ENCODE results near the gene ZCCHC2. TPM values are rescaled to one million over a fixed set of nuclear protein-coding genes. Genes with fewer than 3 reads are reported as not detected.

Gene ZCCHC2
- total and polyA plus RNA-seq, 2 of the 13 experiments (the other 11 are each of a cell fraction or from before 2014, with no cell fraction given) = 62.5 to 76.1 TPM

- TF ChIP-seq ZNF7 (CRISPR knock-in tag; IDR thresholded peaks at IDR 0.05) (no peak), TBX3 (IDR thresholded peaks at IDR 0.05; ENCODE audit: borderline replicate concordance) (no peak)
Observed at GRCh38 chr18:62479574-62479973, 43.3 kb upstream of the ZCCHC2 start (continued).

DNA sequence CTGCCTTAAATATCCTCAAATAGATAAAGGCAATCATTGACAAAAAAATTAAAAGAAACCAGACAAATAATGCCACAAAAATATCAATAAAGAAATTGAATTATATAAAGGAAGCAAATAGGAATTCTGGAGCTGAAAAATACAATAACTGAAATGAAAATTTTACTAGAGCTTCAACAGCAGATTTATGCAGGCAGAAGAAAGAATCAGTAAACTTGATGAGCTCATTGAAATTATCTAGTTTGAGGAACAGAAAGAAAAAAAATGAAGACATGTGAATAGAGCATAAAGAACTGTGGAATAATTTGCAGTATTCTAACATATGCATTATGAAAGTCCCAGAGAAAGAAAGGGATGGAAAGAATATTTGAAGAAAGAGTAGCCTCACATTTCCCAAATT, 41.9 kb upstream of the ZCCHC2 start:
- in situ Hi-C loops (cut with HindIII; ENCODE audit: extremely low pct_ligation_motif_present, low pct_unique_long_range_greater_than_20kb) = no loop called here
- Histone ChIP-seq H3K9me3 (ENCODE audit: low read length) (peaks cover 17% of the 10 kb centered on the region), H2AFZ (ENCODE audit: low read length) (no peak overlapping the region), H3K79me2 (ENCODE audit: insufficient read depth, low read length) (no peaks in the 10 kb centered on the region), H4K20me1 (ENCODE audit: insufficient read depth, low read length) (no peaks in the 10 kb centered on the region), H3K4me1 (ENCODE audit: insufficient read depth, low read length) (peaks cover 10% of the 10 kb centered on the region), H3K9ac (ENCODE audit: insufficient read depth, low read depth, low read length) (no peak overlapping the region), H3K4me3 (replicated peaks in 1 of 3; ENCODE audit: insufficient read depth in 1 of 3, low read depth in 2 of 3, low read length in 3 of 3) (no peak overlapping the region), H3K4me2 (ENCODE audit: low read depth, low read length) (no peak overlapping the region), H3K27me3 (ENCODE audit: control insufficient read depth in 1 of 2, insufficient read depth in 2 of 2, low read length in 2 of 2) (no peaks in the 10 kb centered on the region), H3K27ac (ENCODE audit: extremely low read length, insufficient read depth, low read length) (no peak overlapping the region), H3K36me3 (replicated peaks in 1 of 2; ENCODE audit: control insufficient read depth in 1 of 2, insufficient read depth in 2 of 2, low read length in 2 of 2) (no peaks in the 10 kb centered on the region)
- ChIA-PET POLR2A (no interaction called here), CTCF (ENCODE audit: low intra/inter-chr PET ratio, low total read pairs) (no interaction called here)
- DNase-seq (ENCODE audit: low spot score) (no peak), ATAC-seq (no peak), FAIRE-seq (no peak)
- BruUV-seq (replicated peaks) = no TSS peak
- TF ChIP-seq ZNF160 (CRISPR knock-in tag; IDR thresholded peaks at IDR 0.05) (peak; percentile 97), HNRNPK (IDR thresholded peaks at IDR 0.05; ENCODE audit: low read depth, low read length, poor library complexity, severe bottlenecking) (no peak)
- intact Hi-C loops (cut with micrococcal nuclease; ENCODE audit: unreplicated experiment) = no loop called here

- H3K9ac ChIP-seq (ENCODE audit: insufficient read depth, low read depth, low read length) = no peak overlapping the region
- H3K9me3 ChIP-seq (ENCODE audit: low read length) = peaks cover 14% of the 10 kb centered on the region
- H3K4me2 ChIP-seq (ENCODE audit: low read depth, low read length) = no peak overlapping the region
- DNase-seq (ENCODE audit: low spot score) (no peak), ATAC-seq (no peak), FAIRE-seq (no peak)
- no peak overlapping the region for H3K27ac ChIP-seq (ENCODE audit: extremely low read length, insufficient read depth, low read length)
- no peaks in the 10 kb centered on the region for H3K79me2 ChIP-seq (ENCODE audit: insufficient read depth, low read length)
- WGBS (ENCODE audit: low lambda C conversion rate) = 76% methylated on average over 8 of the region's 8 CpGs
- BruUV-seq (replicated peaks) = no TSS peak
- ChIA-PET CTCF (ENCODE audit: low intra/inter-chr PET ratio, low total read pairs) (no interaction called here), POLR2A (no interaction called here)
- H4K20me1 ChIP-seq (ENCODE audit: insufficient read depth, low read length) = no peaks in the 10 kb centered on the region
- in situ Hi-C loops (cut with HindIII; ENCODE audit: extremely low pct_ligation_motif_present, low pct_unique_long_range_greater_than_20kb) = no loop called here
- no peak overlapping the region for H3K4me3 ChIP-seq (replicated peaks in 1 of 3; ENCODE audit: insufficient read depth in 1 of 3, low read depth in 2 of 3, low read length in 3 of 3)
- H3K4me1 ChIP-seq (ENCODE audit: insufficient read depth, low read length) = peaks cover 29% of the 10 kb centered on the region
- H2AFZ ChIP-seq (ENCODE audit: low read length) = no peak overlapping the region
- intact Hi-C loops (cut with micrococcal nuclease; ENCODE audit: unreplicated experiment) = no loop called here
- H3K36me3 ChIP-seq (replicated peaks in 1 of 2; ENCODE audit: control insufficient read depth in 1 of 2, insufficient read depth in 2 of 2, low read length in 2 of 2) = no peaks in the 10 kb centered on the region
- no peaks in the 10 kb centered on the region for H3K27me3 ChIP-seq (ENCODE audit: control insufficient read depth in 1 of 2, insufficient read depth in 2 of 2, low read length in 2 of 2)
- TF ChIP-seq ATAD3A (CRISPR knock-in tag; IDR thresholded peaks at IDR 0.05) = no peak
- TF ChIP-seq JUNB (CRISPR knock-in tag; IDR thresholded peaks at IDR 0.05; ENCODE audit: borderline replicate concordance) = no peak
- TF ChIP-seq ZNF670 (CRISPR knock-in tag; IDR thresholded peaks at IDR 0.05; ENCODE audit: borderline replicate concordance) = no peak
- TF ChIP-seq, protein P1, sequence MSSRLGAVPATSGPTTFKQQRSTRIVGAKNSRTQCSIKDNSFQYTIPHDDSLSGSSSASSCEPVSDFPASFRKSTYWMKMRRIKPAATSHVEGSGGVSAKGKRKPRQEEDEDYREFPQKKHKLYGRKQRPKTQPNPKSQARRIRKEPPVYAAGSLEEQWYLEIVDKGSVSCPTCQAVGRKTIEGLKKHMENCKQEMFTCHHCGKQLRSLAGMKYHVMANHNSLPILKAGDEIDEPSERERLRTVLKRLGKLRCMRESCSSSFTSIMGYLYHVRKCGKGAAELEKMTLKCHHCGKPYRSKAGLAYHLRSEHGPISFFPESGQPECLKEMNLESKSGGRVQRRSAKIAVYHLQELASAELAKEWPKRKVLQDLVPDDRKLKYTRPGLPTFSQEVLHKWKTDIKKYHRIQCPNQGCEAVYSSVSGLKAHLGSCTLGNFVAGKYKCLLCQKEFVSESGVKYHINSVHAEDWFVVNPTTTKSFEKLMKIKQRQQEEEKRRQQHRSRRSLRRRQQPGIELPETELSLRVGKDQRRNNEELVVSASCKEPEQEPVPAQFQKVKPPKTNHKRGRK (CRISPR knock-in tag; IDR thresholded peaks at IDR 0.05) = no peak
- TF ChIP-seq ZNF652 (CRISPR knock-in tag; IDR thresholded peaks at IDR 0.05; ENCODE audit: borderline replicate concordance, low read depth) = no peak
- TF ChIP-seq SMC3 (IDR thresholded peaks at IDR 0.05; ENCODE audit: low read length) = no peak
- TF ChIP-seq ARID5B (CRISPR knock-in tag; IDR thresholded peaks at IDR 0.05) = no peak
Observed at GRCh38 chr18:62484941-62485340, 37.9 kb upstream of the ZCCHC2 start.
